Measurements from ENCODE around the gene EML6. TPM values are rescaled to one million over a fixed set of nuclear protein-coding genes. Genes with fewer than 3 reads are reported as not detected.

Gene EML6
- total and polyA plus RNA-seq, 2 experiments from 2014 or later: 2.7 to 6.2 TPM

- TF ChIP-seq REST (IDR thresholded peaks at IDR 0.05; ENCODE audit: unreplicated experiment) (no peak), ETS1 (IDR thresholded peaks at IDR 0.05) (no peak), CREB1 (CRISPR knock-in tag; IDR thresholded peaks at IDR 0.05; ENCODE audit: low read depth) (no peak)
These were observed 49.8 kb downstream of the EML6 start (continued) for GRCh38 chr2:54773233-54773632.

GRCh38 chr2:54773838-54774237 is 50.4 kb downstream of the EML6 start:
- Histone ChIP-seq H3K9me2 (ENCODE audit: insufficient read depth) (peaks cover 7% of the 10 kb centered on the region), H3K4me2 (no peak overlapping the region), H3K79me2 (replicated peaks; ENCODE audit: insufficient read depth) (no peaks in the 10 kb centered on the region), H3K4me1 (ENCODE audit: insufficient read depth) (no peaks in the 10 kb centered on the region), H2AFZ (no peak overlapping the region), H4K20me1 (replicated peaks; ENCODE audit: insufficient read depth) (no peaks in the 10 kb centered on the region), H3K27ac (ENCODE audit: low read depth) (no peak overlapping the region), H3K36me3 (ENCODE audit: insufficient read depth) (no peaks in the 10 kb centered on the region), H3K27me3 (ENCODE audit: insufficient read depth) (no peaks in the 10 kb centered on the region), H3K4me3 (no peak overlapping the region), H3F3A (replicated peaks; ENCODE audit: low read depth) (no peaks in the 10 kb centered on the region)
- peak; percentile 77 for ATAC-seq
- H3K27ac Mint-ChIP-seq: no peak overlapping the region
- DNase-seq (ENCODE audit: low spot score): peak; percentile 71
- H3K9me3 Mint-ChIP-seq: peaks cover 8% of the 10 kb centered on the region; the same call in 1 of the 3 replicates
- H3K4me3 Mint-ChIP-seq: no peak overlapping the region
- H3K36me3 Mint-ChIP-seq (ENCODE audit: low read depth): no peaks in the 10 kb centered on the region; the same call in 2 of the 3 replicates
- peak; percentile 74 to 75 for TF ChIP-seq CTCF (conservative IDR thresholded peaks at IDR 0.05; ENCODE audit: low read depth in 2 of 2)
- no peak for TF ChIP-seq ZNF331 (CRISPR knock-in tag; IDR thresholded peaks at IDR 0.05; ENCODE audit: low read depth)
- H3K27me3 Mint-ChIP-seq (ENCODE audit: insufficient read depth, low read depth, poor library complexity): peaks cover 3% of the 10 kb centered on the region
- H3K4me1 Mint-ChIP-seq: no peaks in the 10 kb centered on the region

- H3K36me3 Mint-ChIP-seq (ENCODE audit: low read depth): no peaks in the 10 kb centered on the region; the same call in 2 of the 3 replicates
- no peak for ATAC-seq
- Histone ChIP-seq H3K4me1 (ENCODE audit: insufficient read depth) (no peaks in the 10 kb centered on the region), H4K20me1 (replicated peaks; ENCODE audit: insufficient read depth) (no peaks in the 10 kb centered on the region), H3K9me2 (ENCODE audit: insufficient read depth) (peaks cover 7% of the 10 kb centered on the region; the same call in 1 of the 2 replicates), H3K27ac (ENCODE audit: low read depth) (no peak overlapping the region), H3K27me3 (ENCODE audit: insufficient read depth) (no peaks in the 10 kb centered on the region), H3F3A (replicated peaks; ENCODE audit: low read depth) (no peaks in the 10 kb centered on the region), H3K79me2 (replicated peaks; ENCODE audit: insufficient read depth) (no peaks in the 10 kb centered on the region), H3K4me3 (no peak overlapping the region), H2AFZ (no peak overlapping the region), H3K4me2 (no peak overlapping the region), H3K36me3 (ENCODE audit: insufficient read depth) (no peaks in the 10 kb centered on the region)
- no peak for DNase-seq (ENCODE audit: low spot score)
- H3K4me3 Mint-ChIP-seq: no peak overlapping the region
- no peaks in the 10 kb centered on the region for H3K4me1 Mint-ChIP-seq
- H3K27me3 Mint-ChIP-seq (ENCODE audit: insufficient read depth, low read depth, poor library complexity): peaks cover 3% of the 10 kb centered on the region
- peaks cover 8% of the 10 kb centered on the region; the same call in 1 of the 3 replicates for H3K9me3 Mint-ChIP-seq
- H3K27ac Mint-ChIP-seq: no peak overlapping the region
- TF ChIP-seq POLR2AphosphoS5 (IDR thresholded peaks at IDR 0.05; ENCODE audit: low read depth) (no peak), JUNB (IDR thresholded peaks at IDR 0.05; ENCODE audit: unreplicated experiment) (no peak), ZNF331 (CRISPR knock-in tag; IDR thresholded peaks at IDR 0.05; ENCODE audit: low read depth) (no peak)
These were observed 52.2 kb downstream of the EML6 start for GRCh38 chr2:54775710-54776109.

Measured in GM23338 (cell line).